ENCODE measurements around the gene RELT. TPM values are rescaled to one million over a fixed set of nuclear protein-coding genes. Genes with fewer than 3 reads are reported as not detected.

Gene RELT
- total RNA-seq, 1 donor, result 4.0 TPM

GRCh38 chr11:73340164-73340563 lies 36.0 kb upstream of the RELT start:
- no peak for TF ChIP-seq CTCF (IDR thresholded peaks at IDR 0.05; ENCODE audit: extremely low read depth, low read depth, low read length)
- H3K27ac ChIP-seq (ENCODE audit: low read depth, low read length), result no peak overlapping the region
- H4K20me1 ChIP-seq (ENCODE audit: insufficient read depth, low read length), result peaks cover 93% of the 10 kb centered on the region
- no peak overlapping the region for H3K4me2 ChIP-seq (ENCODE audit: insufficient read depth, low read length)
- DNase-seq (ENCODE audit: insufficient read length, low spot score, missing footprints), result peak; percentile 86
- peaks cover 98% of the 10 kb centered on the region for H3K79me2 ChIP-seq (ENCODE audit: insufficient read depth, low read length)
- no peaks in the 10 kb centered on the region for H3K9me3 ChIP-seq (ENCODE audit: low read depth, low read length)
- H3K36me3 ChIP-seq (ENCODE audit: insufficient read depth, low read length), result peaks cover 23% of the 10 kb centered on the region
- H2AFZ ChIP-seq (ENCODE audit: low read length), result no peak overlapping the region
- no peaks in the 10 kb centered on the region for H3K27me3 ChIP-seq (ENCODE audit: insufficient read depth, low read length)
- H3K4me3 ChIP-seq (ENCODE audit: insufficient read depth, low read length), result no peak overlapping the region
- H3K4me1 ChIP-seq (ENCODE audit: insufficient read depth, low read length), result peaks cover 31% of the 10 kb centered on the region

- no peaks in the 10 kb centered on the region for H3K9me3 ChIP-seq (ENCODE audit: low read depth, low read length)
- H3K4me3 ChIP-seq (ENCODE audit: insufficient read depth, low read length), result peak overlapping the region; percentile 35
Measured at GRCh38 chr11:73342633-73343032, 33.6 kb upstream of the RELT start.

GRCh38 chr11:73343076-73343873 lies 32.9 kb upstream of the RELT start:
- TF ChIP-seq CTCF (IDR thresholded peaks at IDR 0.05; ENCODE audit: extremely low read depth, low read depth, low read length), result no peak
- peak; percentile 65 for DNase-seq (ENCODE audit: insufficient read length, low spot score, missing footprints)
- Histone ChIP-seq H3K27me3 (ENCODE audit: insufficient read depth, low read length) (no peaks in the 10 kb centered on the region), H3K4me1 (ENCODE audit: insufficient read depth, low read length) (peaks cover 23% of the 10 kb centered on the region), H4K20me1 (ENCODE audit: insufficient read depth, low read length) (peaks cover 94% of the 10 kb centered on the region), H2AFZ (ENCODE audit: low read length) (no peak overlapping the region), H3K4me2 (ENCODE audit: insufficient read depth, low read length) (no peak overlapping the region), H3K9me3 (ENCODE audit: low read depth, low read length) (no peaks in the 10 kb centered on the region), H3K36me3 (ENCODE audit: insufficient read depth, low read length) (peaks cover 18% of the 10 kb centered on the region), H3K27ac (ENCODE audit: low read depth, low read length) (no peak overlapping the region), H3K79me2 (ENCODE audit: insufficient read depth, low read length) (peaks cover 99% of the 10 kb centered on the region), H3K4me3 (ENCODE audit: insufficient read depth, low read length) (no peak overlapping the region)

More at GRCh38 chr11:73342633-73343032, 33.6 kb upstream of the RELT start:
- Histone ChIP-seq H4K20me1 (ENCODE audit: insufficient read depth, low read length) (peaks cover 94% of the 10 kb centered on the region), H3K4me2 (ENCODE audit: insufficient read depth, low read length) (peak overlapping the region; percentile 72), H3K27me3 (ENCODE audit: insufficient read depth, low read length) (no peaks in the 10 kb centered on the region), H3K79me2 (ENCODE audit: insufficient read depth, low read length) (peaks cover 99% of the 10 kb centered on the region), H3K4me1 (ENCODE audit: insufficient read depth, low read length) (peaks cover 26% of the 10 kb centered on the region), H3K27ac (ENCODE audit: low read depth, low read length) (no peak overlapping the region), H2AFZ (ENCODE audit: low read length) (no peak overlapping the region), H3K36me3 (ENCODE audit: insufficient read depth, low read length) (peaks cover 13% of the 10 kb centered on the region)
- TF ChIP-seq CTCF (IDR thresholded peaks at IDR 0.05; ENCODE audit: extremely low read depth, low read depth, low read length), result no peak
- peak; percentile 84 for DNase-seq (ENCODE audit: insufficient read length, low spot score, missing footprints)

GRCh38 chr11:73344191-73344607 lies 32.0 kb upstream of the RELT start:
- peaks cover 97% of the 10 kb centered on the region for H3K79me2 ChIP-seq (ENCODE audit: insufficient read depth, low read length)
- H3K27ac ChIP-seq (ENCODE audit: low read depth, low read length), result peak overlapping the region; percentile 37
- peak overlapping the region; percentile 32 for H3K4me2 ChIP-seq (ENCODE audit: insufficient read depth, low read length)
- DNase-seq (ENCODE audit: insufficient read length, low spot score, missing footprints), result peak; percentile 90
- H4K20me1 ChIP-seq (ENCODE audit: insufficient read depth, low read length), result peaks cover 94% of the 10 kb centered on the region
- peaks cover 23% of the 10 kb centered on the region for H3K4me1 ChIP-seq (ENCODE audit: insufficient read depth, low read length)
- H3K4me3 ChIP-seq (ENCODE audit: insufficient read depth, low read length), result no peak overlapping the region
- H3K36me3 ChIP-seq (ENCODE audit: insufficient read depth, low read length), result peaks cover 26% of the 10 kb centered on the region
- no peak for TF ChIP-seq CTCF (IDR thresholded peaks at IDR 0.05; ENCODE audit: extremely low read depth, low read depth, low read length)
- H2AFZ ChIP-seq (ENCODE audit: low read length), result no peak overlapping the region
- no peaks in the 10 kb centered on the region for H3K27me3 ChIP-seq (ENCODE audit: insufficient read depth, low read length)
- H3K9me3 ChIP-seq (ENCODE audit: low read depth, low read length), result no peaks in the 10 kb centered on the region
